ENCODE data around the gene TMEM120A.

TMEM120A gene

DNA sequence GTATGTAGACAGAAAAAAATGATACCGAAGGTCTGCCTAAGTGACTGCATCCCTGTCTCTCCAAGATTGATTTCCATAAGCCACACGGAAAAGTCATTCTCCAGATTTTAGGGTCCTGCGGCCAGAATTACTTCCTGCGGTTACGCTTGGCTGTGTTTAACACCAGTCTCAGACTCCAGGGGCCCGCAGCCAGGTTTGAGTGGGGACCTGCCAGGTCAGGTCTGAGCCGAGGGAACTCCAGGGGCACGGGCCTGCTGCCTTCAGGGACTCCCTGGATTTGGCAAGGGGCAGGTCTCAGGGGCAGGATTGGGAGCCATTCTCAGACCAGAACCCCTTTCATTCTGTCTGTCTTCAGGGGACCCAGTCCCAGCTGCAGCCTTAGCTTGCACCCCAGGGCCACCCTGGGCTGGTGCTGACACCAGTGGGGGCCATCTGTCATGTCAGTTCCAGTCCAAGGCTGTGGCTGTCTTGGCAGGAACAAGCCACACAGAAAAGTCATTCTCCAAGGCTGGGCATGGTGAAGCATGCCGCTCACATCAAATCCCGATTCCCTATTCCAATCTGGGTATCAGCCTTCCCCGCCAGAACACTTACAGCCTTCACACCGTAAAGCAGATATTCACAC, 39.0 kb downstream of the TMEM120A start:
- DNase-seq = no peak

GRCh38 chr7:75953931-75954330, 40.5 kb downstream of the TMEM120A start:
- DNase-seq = no peak

- no peak for DNase-seq
Observed at GRCh38 chr7:75953431-75953830, 41.0 kb downstream of the TMEM120A start.

DNA sequence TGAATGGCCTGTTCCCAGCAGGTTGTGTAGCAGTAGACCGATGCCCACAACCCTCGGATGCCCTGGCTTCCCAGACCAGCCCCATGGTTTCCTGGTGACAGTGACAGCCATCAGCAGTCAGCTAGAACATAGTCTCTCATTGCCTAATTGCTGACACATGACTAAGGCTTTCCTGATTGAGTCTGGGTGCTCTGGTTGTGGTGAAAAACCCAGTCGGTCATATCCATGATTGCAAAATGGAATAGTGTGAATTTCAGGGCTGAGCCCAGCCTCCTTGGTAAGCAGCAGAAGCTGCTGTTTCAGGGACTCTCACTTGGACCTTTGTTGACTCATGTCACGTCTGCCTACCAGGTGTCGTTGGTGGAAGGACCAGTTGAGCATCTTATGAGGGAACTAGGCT, 42.9 kb downstream of the TMEM120A start:
- no peak for DNase-seq

- DNase-seq = no peak
Observed at GRCh38 chr7:75950111-75950681, 44.2 kb downstream of the TMEM120A start.

GRCh38 chr7:75948179-75948578, 46.2 kb downstream of the TMEM120A start:
- no peak for DNase-seq

DNA sequence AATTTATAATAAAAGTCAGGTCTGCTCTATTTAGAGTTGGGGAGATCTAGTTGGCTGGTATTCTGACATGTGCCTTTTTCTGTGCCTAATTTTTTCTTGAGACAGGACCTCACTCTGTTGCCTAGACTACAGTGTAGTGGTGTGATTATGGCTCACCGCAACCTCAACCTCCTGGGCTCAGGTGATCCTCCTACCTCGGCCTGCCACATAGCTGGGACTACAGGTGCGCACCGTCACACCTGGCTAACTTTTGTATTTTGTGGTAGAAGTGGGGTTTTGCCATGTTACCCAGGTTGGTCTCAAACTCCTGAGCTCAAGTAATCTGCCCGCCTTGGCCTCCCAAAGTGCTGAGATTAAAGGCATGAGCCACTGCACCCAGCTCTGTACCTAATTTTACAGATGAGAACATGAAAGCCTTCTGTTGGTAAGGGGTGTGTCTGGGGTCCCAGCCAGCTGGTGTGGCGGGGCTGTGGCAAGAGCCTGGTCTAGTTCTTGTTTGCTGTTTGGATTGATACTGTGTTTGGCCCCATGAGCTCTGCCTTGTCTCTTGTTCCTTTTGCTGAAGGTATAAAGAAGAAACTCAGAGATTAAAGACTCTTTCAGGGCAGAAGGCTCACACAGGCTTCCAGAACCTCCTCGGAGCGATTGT, 48.1 kb downstream of the TMEM120A start:
- no peak for DNase-seq

GRCh38 chr7:75945297-75946168, 48.9 kb downstream of the TMEM120A start:
- no peak for DNase-seq

DNA sequence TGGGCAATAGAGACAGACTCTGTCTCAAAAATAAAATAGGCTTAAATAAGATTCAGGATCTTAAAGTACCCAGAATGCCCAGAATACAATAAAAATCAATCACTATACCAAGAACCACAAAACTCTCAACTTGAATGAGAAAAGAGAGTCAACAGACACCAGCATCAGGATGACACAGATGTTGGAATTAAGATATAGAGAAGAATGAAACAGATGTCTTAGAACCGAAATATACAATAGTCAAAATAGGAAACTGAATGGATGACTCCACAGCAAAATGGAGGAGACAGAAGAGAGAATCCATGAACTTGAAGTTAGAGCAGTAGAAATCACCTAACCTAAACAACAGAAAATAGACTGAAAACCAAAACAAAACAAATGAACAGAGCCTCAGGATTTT, 49.9 kb downstream of the TMEM120A start:
- no peak for DNase-seq

GRCh38 chr7:75943864-75944263, 50.5 kb downstream of the TMEM120A start:
- DNase-seq = no peak

- no peak for DNase-seq
Observed at GRCh38 chr7:75938921-75939320, 55.5 kb downstream of the TMEM120A start.

DNA sequence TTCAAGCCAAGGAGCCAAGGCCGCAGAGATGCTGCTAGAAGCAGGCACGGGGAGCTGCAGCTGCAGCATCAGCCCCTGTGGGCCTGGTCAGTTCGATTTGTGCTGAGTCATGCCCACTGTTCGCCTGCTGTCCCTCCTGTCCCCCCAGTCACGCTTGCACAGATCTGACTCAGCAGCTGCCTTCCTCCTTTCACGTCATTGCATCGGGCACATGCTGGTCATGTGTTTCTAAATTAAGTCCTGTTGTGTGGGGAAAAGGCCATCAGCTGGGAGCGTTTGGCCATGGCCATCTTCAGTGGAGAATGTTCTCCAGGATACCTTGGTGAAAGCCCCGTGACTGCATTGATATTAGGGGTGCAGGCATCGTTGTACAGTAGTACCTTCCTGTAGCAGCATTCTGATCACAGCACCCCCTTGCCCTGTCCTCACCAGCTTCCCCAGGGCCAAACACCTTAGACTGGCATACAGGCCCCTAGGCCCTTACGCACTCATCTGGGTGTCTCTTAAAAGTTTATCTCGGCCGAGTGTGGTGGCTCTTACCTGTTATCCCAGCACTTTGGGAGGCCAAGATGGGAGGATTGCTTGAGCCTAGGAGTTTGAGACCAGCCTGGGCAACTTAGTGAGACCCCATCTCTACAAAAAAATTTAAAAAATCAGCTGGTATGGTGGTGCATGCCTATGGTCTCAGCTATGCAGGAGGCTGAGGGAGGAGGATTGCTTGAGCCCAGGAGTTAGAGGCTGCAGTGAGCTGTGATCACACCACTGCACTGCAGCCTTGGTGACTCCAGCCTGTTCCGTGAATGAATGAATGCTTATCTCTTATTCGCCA, 56.2 kb downstream of the TMEM120A start:
- DNase-seq = no peak

All from NCI-H1048 (cell line).